GM04503 (cell line): ENCODE data around the gene SDHAF3.
"Not testable (repeated sequence)": the region's sequence is repeated elsewhere in the genome, so short reads cannot be mapped to it uniquely, and the experiment has no call there.

ENCODE experiments used
- DNase-seq: peaks from one replicate; pipeline ENCODE4 v3.0.0-alpha.2; 2012; ENCODE audit warnings: low read depth

Gene SDHAF3

GRCh38 chr7:97117372-97118188, at the start of gene SDHAF3:
Gene SDHAF3 (plus strand): TSS chr7:97117698. CDS start chr7:97117724, 26 bp downstream.
- peak; percentile 82 for DNase-seq

GRCh38 chr7:97072025-97072424, 45.5 kb upstream of the SDHAF3 start:
- not testable (repeated sequence) for DNase-seq

DNA sequence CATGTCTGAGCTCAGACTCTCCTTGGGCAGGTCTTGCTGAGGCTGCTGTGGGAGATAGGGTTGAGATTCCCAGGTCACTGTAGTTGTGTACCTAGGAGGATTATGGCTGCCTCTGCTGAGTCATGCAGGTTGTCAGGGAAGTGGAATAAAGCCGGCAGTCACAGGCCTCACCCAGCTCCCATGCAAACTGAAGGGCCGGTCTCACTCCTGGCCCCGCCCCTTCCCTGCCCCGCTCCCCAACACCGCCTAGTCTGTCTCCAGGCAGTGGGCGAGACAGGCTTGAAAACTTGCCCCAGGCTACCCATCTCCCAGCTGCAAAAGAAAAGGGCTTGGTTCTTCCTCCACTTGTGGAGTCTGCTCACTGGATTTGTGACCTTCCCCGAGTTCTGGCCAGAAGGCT, 41.6 kb upstream of the SDHAF3 start:
- DNase-seq: no peak

GRCh38 chr7:97078023-97078969, 39.2 kb upstream of the SDHAF3 start:
- no peak for DNase-seq

DNA sequence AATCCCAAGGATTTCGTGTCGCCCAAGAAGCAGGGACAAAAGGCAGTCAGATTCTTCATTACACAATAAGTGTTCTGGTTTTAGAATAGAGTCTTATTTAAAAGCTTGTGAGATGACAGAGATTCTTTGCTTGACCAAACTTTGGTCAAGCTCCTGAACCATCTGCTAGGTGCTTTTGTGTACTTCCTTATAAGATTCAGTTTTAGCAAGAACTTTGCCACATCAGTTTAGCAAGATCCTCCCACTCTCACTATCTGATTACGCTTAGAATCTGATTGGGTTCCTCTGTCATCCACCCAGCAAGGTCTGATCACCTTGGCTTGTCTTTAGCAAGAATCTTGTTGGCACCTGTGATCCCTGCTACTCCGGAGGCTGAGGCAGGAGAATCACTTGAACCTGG, 38.2 kb upstream of the SDHAF3 start:
- DNase-seq: no peak

GRCh38 chr7:97081521-97082300, 35.8 kb upstream of the SDHAF3 start:
- no peak for DNase-seq

DNA sequence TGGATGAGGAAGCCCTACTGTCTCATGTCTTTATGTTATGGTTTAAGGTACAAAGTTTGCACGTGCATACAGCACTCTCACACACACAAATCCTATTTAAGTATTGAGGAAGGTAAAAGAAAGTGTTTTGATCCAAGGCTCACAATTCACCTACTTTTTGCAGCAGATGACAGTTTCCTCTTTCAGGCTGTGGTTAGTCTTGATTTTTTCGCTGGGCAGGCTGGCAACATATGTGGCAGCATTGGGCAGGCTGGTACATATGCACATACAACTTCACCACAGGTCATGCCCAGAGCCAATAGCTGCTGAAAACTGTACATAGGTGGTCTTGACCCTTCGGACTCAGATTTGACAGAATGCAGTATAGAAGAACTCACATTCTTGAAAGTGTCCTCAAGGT, 29.1 kb upstream of the SDHAF3 start:
- DNase-seq: no peak

DNA sequence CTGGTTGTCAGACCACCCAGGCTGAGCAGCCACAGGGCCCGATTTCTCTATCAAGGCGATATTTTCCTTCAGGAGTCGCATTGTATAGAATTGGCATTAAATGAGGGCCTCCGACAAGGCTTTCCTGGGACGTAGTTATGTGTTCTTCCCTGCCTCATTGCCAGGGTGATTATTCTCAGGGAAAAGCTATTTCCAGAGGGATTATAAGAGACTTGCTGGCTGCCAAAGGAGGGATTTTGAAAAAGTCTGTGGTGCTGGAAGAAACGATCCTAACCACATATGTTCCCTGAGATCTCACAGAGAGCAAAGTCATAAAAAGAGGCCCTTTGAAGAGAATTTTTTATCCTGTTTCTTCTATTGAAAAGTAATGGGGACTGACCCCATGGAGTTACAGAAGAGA, 27.7 kb upstream of the SDHAF3 start:
- DNase-seq: no peak

DNA sequence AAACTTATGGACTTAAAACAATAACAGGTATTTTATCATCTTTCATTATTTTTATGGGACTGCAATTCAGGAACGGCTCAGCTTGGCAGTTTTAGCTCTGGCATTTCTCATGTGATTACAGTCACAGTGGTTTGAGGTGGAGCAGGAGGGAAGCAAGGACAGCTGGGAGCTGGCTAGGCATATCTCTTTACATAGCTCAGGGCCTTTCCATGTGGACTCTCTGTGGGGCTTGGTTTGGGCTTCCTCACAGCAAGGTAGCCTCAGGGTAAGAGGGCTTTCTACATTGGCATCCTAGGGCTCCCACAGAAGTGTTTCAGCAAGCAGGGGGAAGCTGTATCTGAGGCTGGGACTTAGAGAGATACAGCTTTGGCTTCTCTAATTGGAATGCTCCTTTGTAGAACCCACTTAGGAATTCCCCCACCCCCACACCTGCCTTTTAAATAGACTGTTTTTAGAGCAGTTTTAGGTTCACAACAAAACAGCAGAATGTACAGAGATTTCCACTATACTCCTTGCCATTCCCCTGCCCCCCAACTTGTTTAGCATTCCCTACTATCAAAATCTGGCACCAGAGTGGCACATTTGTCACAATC, 26.6 kb upstream of the SDHAF3 start:
- no peak for DNase-seq

- no peak for DNase-seq
These were observed 23.1 kb upstream of the SDHAF3 start for GRCh38 chr7:97094284-97094930.

DNA sequence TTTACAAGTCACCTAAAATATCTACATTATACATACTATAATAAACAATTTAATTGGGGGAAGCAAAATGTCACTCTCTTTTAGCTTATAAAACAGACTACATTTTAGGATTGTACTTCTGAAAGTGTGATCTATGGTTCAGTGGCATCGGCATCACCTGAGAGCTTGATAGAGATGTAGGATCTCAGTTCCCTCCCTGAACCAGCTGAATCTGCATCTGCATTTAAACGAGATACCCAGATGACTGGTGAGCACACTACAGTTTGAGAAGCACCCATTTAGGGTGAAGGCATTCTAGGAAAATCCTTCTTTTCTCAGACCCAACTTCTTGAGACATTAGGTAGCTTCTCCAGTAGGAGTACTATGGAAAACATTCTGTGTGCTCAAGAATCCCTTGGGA, 21.5 kb upstream of the SDHAF3 start:
- DNase-seq: no peak

- no peak for DNase-seq
These were observed 20.8 kb upstream of the SDHAF3 start for GRCh38 chr7:97096661-97097060.

- DNase-seq: no peak
These were observed 12.7 kb upstream of the SDHAF3 start for GRCh38 chr7:97104719-97105238.

DNA sequence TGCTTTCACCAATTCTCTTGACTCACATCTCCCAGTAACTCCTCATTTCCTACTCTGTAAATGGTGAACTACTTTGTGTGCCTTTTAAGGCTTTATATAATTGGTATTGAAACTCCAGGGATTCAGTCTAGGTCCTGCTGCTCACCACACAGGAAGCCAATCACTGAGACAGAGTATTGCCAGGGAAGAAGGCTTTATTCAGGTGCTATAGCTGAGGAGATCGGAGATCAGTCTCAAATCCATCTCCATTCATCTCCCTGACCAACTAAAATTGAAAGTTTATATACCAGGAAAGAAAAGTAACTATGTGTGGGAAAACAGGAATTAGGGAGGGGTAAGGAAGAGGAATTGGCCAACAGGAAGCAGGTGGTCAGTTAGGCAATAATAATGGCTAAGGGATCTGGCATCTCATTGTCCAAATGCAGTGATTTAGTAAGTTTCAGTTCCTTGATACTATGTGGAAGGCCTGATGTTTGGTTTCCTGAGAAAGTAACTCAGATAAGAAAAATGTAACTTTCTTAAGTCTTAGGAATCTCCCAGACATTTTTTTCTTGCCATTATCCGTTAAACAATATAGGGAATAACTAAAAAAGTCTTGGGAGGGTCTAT, 10.2 kb upstream of the SDHAF3 start:
- DNase-seq: no peak

DNA sequence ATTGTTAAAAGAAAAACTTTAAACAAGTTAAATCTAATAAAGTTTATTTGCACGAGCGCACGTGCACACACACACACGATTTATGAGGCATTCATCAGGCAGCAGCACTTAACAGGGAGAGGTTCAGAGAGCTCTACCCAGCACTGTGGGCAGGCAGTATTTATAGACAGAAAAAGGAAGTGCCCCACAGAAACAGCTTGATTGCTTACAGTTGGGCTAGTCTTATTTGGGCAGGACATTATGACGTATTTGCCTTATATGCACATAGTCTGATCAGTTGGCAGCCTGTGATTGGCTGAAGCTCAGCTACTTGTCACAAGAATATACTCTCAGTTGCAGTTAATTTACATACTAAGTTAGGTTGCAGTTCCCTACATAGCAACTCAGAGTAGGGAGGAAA, 1.2 kb upstream of the SDHAF3 start:
- no peak for DNase-seq

DNA sequence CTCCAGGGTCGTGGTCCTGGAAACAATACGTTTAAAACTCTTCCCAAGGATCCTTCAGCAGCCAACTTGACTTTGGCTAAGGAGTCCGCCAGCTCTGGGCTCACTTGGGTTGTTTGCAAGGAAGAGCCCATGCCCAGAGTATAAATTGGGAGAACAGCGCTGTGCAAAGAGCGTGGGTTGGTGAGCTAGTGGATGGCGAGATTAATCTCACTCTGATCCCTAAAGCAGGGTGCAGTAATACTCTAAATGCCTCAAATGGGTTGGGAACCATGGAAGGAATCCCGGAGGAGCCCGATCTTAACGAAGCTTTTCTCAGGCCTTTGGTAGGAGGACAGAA, 495 bp upstream of the SDHAF3 start:
- no peak for DNase-seq

DNA sequence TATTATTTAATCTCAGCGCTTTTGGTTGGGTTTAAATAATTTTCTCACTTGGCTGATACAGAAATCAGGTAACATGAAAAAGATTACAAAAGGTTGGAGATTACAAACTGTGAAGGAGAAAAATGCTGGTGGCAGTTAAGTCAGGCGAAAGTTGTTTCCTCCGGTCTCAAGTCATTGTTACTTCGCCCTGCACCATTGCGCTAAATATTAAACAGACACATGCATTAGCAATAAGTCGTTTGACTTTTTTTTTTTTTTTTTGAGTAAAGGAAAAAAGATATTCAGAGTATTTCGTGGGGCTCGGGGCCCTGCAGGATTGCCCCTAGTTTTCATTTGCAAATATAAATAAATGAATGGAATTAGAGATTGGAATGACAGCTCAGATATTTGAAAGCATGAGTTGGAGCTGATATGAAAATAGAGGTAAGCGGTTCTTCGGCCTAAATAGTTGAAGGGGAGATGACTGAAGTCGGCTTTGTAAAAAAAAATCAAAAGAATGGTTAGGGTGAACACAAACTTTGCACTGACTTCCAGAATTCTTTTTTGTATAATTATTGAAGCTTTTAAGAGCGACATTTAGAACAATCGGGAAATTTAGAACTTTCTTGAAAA, 914 bp downstream of the SDHAF3 start:
- no peak for DNase-seq

GRCh38 chr7:97119747-97120146, 2.2 kb downstream of the SDHAF3 start:
- no peak for DNase-seq

- DNase-seq: no peak
These were observed 3.4 kb downstream of the SDHAF3 start for GRCh38 chr7:97120713-97121457.

- DNase-seq: not testable (repeated sequence)
These were observed 5.6 kb downstream of the SDHAF3 start for GRCh38 chr7:97123115-97123514.
